ENCODE measurements around the gene RANBP10.

DNA sequence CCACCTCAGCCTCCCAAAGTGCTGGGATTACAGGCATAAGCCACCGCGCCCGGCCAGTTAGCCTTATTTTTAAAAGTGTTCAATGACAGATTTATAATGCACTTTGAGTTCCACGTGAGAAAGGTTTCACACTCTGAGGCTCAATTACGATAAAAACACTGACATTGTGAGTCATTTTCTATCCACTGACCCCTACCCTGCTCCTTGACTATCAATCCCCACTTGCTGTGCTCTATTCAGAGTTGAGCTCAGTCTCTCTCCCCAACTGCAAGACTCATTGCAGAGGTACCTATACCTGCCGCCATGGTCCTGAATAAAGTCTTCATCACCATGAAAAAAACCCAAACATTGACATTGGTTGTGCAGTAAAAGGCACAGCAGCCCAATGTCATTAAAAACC lies 95.8 kb downstream of the RANBP10 start:
- TF ChIP-seq, protein P1, sequence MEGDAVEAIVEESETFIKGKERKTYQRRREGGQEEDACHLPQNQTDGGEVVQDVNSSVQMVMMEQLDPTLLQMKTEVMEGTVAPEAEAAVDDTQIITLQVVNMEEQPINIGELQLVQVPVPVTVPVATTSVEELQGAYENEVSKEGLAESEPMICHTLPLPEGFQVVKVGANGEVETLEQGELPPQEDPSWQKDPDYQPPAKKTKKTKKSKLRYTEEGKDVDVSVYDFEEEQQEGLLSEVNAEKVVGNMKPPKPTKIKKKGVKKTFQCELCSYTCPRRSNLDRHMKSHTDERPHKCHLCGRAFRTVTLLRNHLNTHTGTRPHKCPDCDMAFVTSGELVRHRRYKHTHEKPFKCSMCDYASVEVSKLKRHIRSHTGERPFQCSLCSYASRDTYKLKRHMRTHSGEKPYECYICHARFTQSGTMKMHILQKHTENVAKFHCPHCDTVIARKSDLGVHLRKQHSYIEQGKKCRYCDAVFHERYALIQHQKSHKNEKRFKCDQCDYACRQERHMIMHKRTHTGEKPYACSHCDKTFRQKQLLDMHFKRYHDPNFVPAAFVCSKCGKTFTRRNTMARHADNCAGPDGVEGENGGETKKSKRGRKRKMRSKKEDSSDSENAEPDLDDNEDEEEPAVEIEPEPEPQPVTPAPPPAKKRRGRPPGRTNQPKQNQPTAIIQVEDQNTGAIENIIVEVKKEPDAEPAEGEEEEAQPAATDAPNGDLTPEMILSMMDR (IDR thresholded peaks at IDR 0.05), result no peak
- TF ChIP-seq EZH2phosphoT487 (IDR thresholded peaks at IDR 0.05), result no peak
- no peak for TF ChIP-seq EZH2 (IDR thresholded peaks at IDR 0.05)
